Jurkat, Clone E6-1 (cell line): ENCODE results near the gene PPP2R5B.

Experiments
- DNase-seq: peaks from one replicate; pipeline ENCODE4 v3.0.0-alpha.2; 2011; ENCODE audit warnings: low read depth, low spot score
- H3K4me3 ChIP-seq: 2 replicates; pipeline ENCODE4 v1.5.1; 2011; ENCODE audit warnings: mild to moderate bottlenecking, low read length, control low read depth, moderate library complexity

Gene PPP2R5B

GRCh38 chr11:64920124-64920523 is 4.4 kb upstream of the PPP2R5B start:
- no peak for DNase-seq

GRCh38 chr11:64921384-64921783 is 3.1 kb upstream of the PPP2R5B start:
- DNase-seq: no peak
- H3K4me3 ChIP-seq: no peak overlapping the region

More at GRCh38 chr11:64920124-64920523, 4.4 kb upstream of the PPP2R5B start:
- no peak overlapping the region for H3K4me3 ChIP-seq

GRCh38 chr11:64923151-64923661 is 1.3 kb upstream of the PPP2R5B start:
- H3K4me3 ChIP-seq: no peak overlapping the region
- no peak for DNase-seq

- H3K4me3 ChIP-seq: peak overlapping the region; percentile 44
- DNase-seq: no peak
These were observed 408 bp downstream of the PPP2R5B start for GRCh38 chr11:64924910-64925284.

GRCh38 chr11:64925536-64926436 is 1.3 kb downstream of the PPP2R5B start:
- no peak for DNase-seq
- no peak overlapping the region for H3K4me3 ChIP-seq

GRCh38 chr11:64926689-64927088 is 2.2 kb downstream of the PPP2R5B start:
- DNase-seq: no peak
- no peak overlapping the region for H3K4me3 ChIP-seq

GRCh38 chr11:64928957-64929356 is 4.5 kb downstream of the PPP2R5B start:
- no peak for DNase-seq
- no peak overlapping the region for H3K4me3 ChIP-seq

- DNase-seq: no peak
These were observed 5.1 kb downstream of the PPP2R5B start for GRCh38 chr11:64929625-64930024.

GRCh38 chr11:64930340-64930739 is 5.9 kb downstream of the PPP2R5B start:
- no peak for DNase-seq
- no peak overlapping the region for H3K4me3 ChIP-seq

More at GRCh38 chr11:64929625-64930024, 5.1 kb downstream of the PPP2R5B start:
- no peak overlapping the region for H3K4me3 ChIP-seq

- no peak for DNase-seq
- no peak overlapping the region for H3K4me3 ChIP-seq
These were observed 6.8 kb downstream of the PPP2R5B start for GRCh38 chr11:64931290-64931689.

GRCh38 chr11:64932324-64932723 is 7.8 kb downstream of the PPP2R5B start:
- DNase-seq: no peak
- no peak overlapping the region for H3K4me3 ChIP-seq

- no peak overlapping the region for H3K4me3 ChIP-seq
- DNase-seq: no peak
These were observed 8.9 kb downstream of the PPP2R5B start for GRCh38 chr11:64933213-64933934.

GRCh38 chr11:64933935-64934681 is 9.6 kb downstream of the PPP2R5B start:
- DNase-seq: no peak

GRCh38 chr11:64934682-64935358 is 10.3 kb downstream of the PPP2R5B start:
- DNase-seq: no peak
- no peak overlapping the region for H3K4me3 ChIP-seq

More at GRCh38 chr11:64933935-64934681, 9.6 kb downstream of the PPP2R5B start:
- H3K4me3 ChIP-seq: no peak overlapping the region

GRCh38 chr11:64935359-64936081 is 11.0 kb downstream of the PPP2R5B start, which contains the start of gene GPHA2:
Gene GPHA2 (minus strand): TSS chr11:64935893. CDS start chr11:64935460, 433 bp downstream.
- no peak for DNase-seq
- no peak within 1 kb of the TSS for H3K4me3 ChIP-seq

GRCh38 chr11:64936539-64936938 is 12.1 kb downstream of the PPP2R5B start:
- no peak overlapping the region for H3K4me3 ChIP-seq
- no peak for DNase-seq

- no peak overlapping the region for H3K4me3 ChIP-seq
- DNase-seq: no peak
These were observed 22.8 kb downstream of the PPP2R5B start for GRCh38 chr11:64947208-64947814.

- no peak overlapping the region for H3K4me3 ChIP-seq
- no peak for DNase-seq
These were observed 27.0 kb downstream of the PPP2R5B start for GRCh38 chr11:64951529-64951928.
